SH-SY5Y (cell line): ENCODE data around the gene TNFAIP8L3.

Source experiments
- GATA2 ChIP-seq: IDR thresholded peaks from 2 replicates; pipeline ENCODE4 v1.6.1; 2011; ENCODE audit warnings: mild to moderate bottlenecking, low read depth, low read length
- GATA3 ChIP-seq: IDR thresholded peaks from 2 replicates; pipeline ENCODE4 v1.6.1; 2011; ENCODE audit warnings: low read depth, mild to moderate bottlenecking, low read length, moderate library complexity

TNFAIP8L3 gene

DNA sequence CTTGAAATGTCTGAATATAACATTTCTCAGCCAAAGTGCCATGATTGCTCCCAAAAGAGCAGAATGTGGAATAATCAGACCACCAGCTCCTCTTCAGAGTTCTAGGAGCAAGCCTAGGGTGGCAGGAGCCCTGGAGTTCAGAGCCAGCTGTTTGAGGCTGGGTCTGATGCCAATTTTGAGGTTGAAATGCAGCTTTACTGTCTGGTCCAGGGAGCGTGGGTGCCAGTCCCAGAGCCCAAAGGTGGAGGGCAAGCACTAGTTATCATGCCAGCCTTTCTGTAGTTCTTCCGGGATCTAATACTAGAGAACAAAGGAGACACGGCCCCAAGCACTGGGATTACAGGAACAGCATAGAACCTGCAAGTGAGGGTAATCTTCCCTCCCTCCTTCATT is 69.3 kb downstream of the TNFAIP8L3 start:
- TF ChIP-seq GATA2 (no peak), GATA3 (no peak)

GRCh38 chr15:51024735-51025453 is 69.8 kb downstream of the TNFAIP8L3 start:
- TF ChIP-seq GATA2 (no peak), GATA3 (no peak)

- TF ChIP-seq GATA3: no peak
- TF ChIP-seq GATA2: no peak
These were observed 71.2 kb downstream of the TNFAIP8L3 start for GRCh38 chr15:51023499-51023898.

- TF ChIP-seq GATA3 (no peak), GATA2 (no peak)
These were observed 72.5 kb downstream of the TNFAIP8L3 start for GRCh38 chr15:51022206-51022605.

- no peak for TF ChIP-seq GATA2
- no peak for TF ChIP-seq GATA3
These were observed 78.1 kb downstream of the TNFAIP8L3 start for GRCh38 chr15:51016615-51017014.

DNA sequence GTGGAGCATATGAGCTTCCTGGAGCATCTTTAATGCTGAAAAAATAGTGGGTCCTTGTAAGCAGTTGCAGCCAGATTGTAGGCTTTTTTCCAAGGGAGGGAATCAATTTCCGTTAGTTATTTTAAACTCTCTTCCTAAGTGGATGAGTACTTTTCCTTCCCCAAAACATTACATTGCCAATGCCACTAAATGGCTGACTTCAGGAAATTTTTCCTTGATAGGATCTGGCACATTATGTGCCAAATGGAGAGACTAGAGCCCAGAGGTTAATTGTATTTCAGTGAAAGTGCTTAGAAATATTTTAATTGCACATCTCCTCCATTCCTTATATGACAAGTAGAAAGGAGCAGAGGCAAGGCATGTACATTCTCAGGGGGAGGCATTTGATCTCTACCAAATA is 83.5 kb downstream of the TNFAIP8L3 start:
- TF ChIP-seq GATA3 (no peak), GATA2 (no peak)

DNA sequence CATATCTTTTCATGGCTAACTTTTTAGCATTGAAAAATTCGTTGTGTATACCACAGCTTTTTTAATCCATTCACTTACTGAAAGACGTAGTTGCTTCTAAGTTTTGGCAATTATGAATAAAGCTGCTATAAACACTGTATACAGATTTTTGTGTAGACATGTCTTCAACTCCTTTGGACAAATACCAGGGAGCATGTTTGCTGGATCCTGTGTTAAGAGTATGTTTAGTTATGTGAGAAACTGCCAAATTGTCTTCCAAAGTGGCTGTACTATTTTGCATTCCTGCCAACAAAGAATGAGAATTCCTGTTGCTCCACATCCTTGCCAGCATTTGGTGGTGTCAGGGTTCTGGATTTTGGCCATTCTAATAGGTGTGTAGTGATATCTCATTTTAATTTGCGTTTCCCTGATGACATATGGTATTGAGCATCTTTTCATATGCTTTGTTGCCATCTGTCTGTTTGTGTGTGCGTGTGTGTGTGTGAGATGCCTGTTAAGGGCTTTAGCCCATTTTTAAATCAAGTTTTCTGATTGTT is 87.5 kb downstream of the TNFAIP8L3 start:
- TF ChIP-seq GATA3: no peak
- TF ChIP-seq GATA2: no peak
